OCI-LY1 (cell line): ENCODE measurements around the gene SPIN1.

ENCODE experiments used
- H2AFZ ChIP-seq: fragments of 200-600 bp; sonication (generic), shearing (Covaris generic); 2 replicates; pipeline ENCODE4 v1.6.0; 2014; ENCODE audit warnings: antibody characterized with exemption, mild to moderate bottlenecking, low read length
- H3F3A ChIP-seq: fragments of 200-600 bp; sonication (generic), shearing (Covaris generic); 2 replicates; pipeline ENCODE4 v1.6.0; 2014; ENCODE audit warnings: mild to moderate bottlenecking, antibody characterized with exemption, low read length, moderate library complexity; ENCODE audit not compliant: insufficient read depth
- H3K27ac ChIP-seq: fragments of 200-600 bp; sonication (generic); 2 replicates; pipeline ENCODE4 v1.5.1; 2014; ENCODE audit warnings: low read length, mixed run types, mild to moderate bottlenecking, low read depth; ENCODE audit not compliant: poor library complexity, severe bottlenecking
- H3K27me3 ChIP-seq: fragments of 200-600 bp; sonication (generic); 2 replicates; pipeline ENCODE4 v1.6.0; 2014; ENCODE audit warnings: antibody characterized with exemption, mild to moderate bottlenecking, low read length, moderate library complexity; ENCODE audit not compliant: insufficient read depth
- H3K36me3 ChIP-seq: fragments of 200-600 bp; sonication (generic); 2 replicates; pipeline ENCODE4 v1.6.1; 2014; ENCODE audit warnings: mild to moderate bottlenecking, antibody characterized with exemption, low read length, moderate library complexity, mixed read lengths; ENCODE audit not compliant: insufficient read depth
- H3K4me1 ChIP-seq: fragments of 200-600 bp; sonication (generic); 2 replicates; pipeline ENCODE4 v1.5.1; 2014; ENCODE audit warnings: mild to moderate bottlenecking, low read length, moderate library complexity; ENCODE audit not compliant: insufficient read depth, severe bottlenecking
- H3K4me2 ChIP-seq: fragments of 200-600 bp; sonication (generic), shearing (Covaris generic); 2 replicates; pipeline ENCODE4 v1.6.1; 2014; ENCODE audit warnings: low read length
- H3K4me3 ChIP-seq: fragments of 200-600 bp; sonication (generic); 2 replicates; pipeline ENCODE4 v1.5.1; 2014; ENCODE audit warnings: low read length, low read depth, mild to moderate bottlenecking, mixed read lengths; ENCODE audit not compliant: poor library complexity, severe bottlenecking
- H3K79me2 ChIP-seq: fragments of 200-600 bp; shearing (Covaris generic); 2 replicates; pipeline ENCODE4 v1.6.1; 2016; ENCODE audit warnings: mixed run types, low read length, mixed read lengths; ENCODE audit not compliant: insufficient read depth
- H3K9ac ChIP-seq: fragments of 200-600 bp; sonication (generic), shearing (Covaris generic); 2 replicates; pipeline ENCODE4 v1.6.1; 2014; ENCODE audit warnings: mild to moderate bottlenecking, low read length, mixed read lengths
- H3K9me2 ChIP-seq: fragments of 200-600 bp; sonication (generic), shearing (Covaris generic); 2 replicates; pipeline ENCODE4 v1.6.1; 2014; ENCODE audit warnings: low read depth, mild to moderate bottlenecking, low read length, mixed read lengths
- H3K9me3 ChIP-seq: fragments of 200-600 bp; shearing (Covaris generic); 2 replicates; pipeline ENCODE4 v1.6.1; 2014; ENCODE audit warnings: low read length, mixed read lengths
- H4K20me1 ChIP-seq: fragments of 200-600 bp; sonication (generic), shearing (Covaris generic); 2 replicates; pipeline ENCODE4 v1.6.0; 2016; ENCODE audit warnings: mild to moderate bottlenecking, low read length; ENCODE audit not compliant: insufficient read depth
- CTCF ChIP-seq: fragments of 200-600 bp; sonication (generic), shearing (Covaris generic); IDR thresholded peaks from 2 replicates; pipeline ENCODE4 v1.5.1; 2017; ENCODE audit warnings: mild to moderate bottlenecking, antibody characterized with exemption, low read length, moderate library complexity, mixed read lengths
- EZH2 ChIP-seq: fragments of 200-600 bp; sonication (generic), shearing (Covaris generic); IDR thresholded peaks from 2 replicates; pipeline ENCODE4 v1.8.0; 2017; ENCODE audit warnings: borderline replicate concordance, mixed run types, mild to moderate bottlenecking, antibody characterized with exemption, low read length, moderate library complexity, mixed read lengths

The SPIN1 gene

GRCh38 chr9:88443480-88444113 is 55.4 kb downstream of the SPIN1 start:
- no peaks in the 10 kb centered on the region for H3K27me3 ChIP-seq
- peaks cover 9% of the 10 kb centered on the region; the same call in 1 of the 2 replicates for H3K36me3 ChIP-seq
- no peaks in the 10 kb centered on the region for H3K4me1 ChIP-seq
- H3K27ac ChIP-seq, result no peak overlapping the region
- TF ChIP-seq CTCF (no peak), EZH2 (no peak)
- H3K9me3 ChIP-seq, result no peaks in the 10 kb centered on the region
- H3K79me2 ChIP-seq, result 0 out of 2 replicates have a peak, but pooled peaks cover 4% of the 10 kb centered on the region
- no peaks in the 10 kb centered on the region for H4K20me1 ChIP-seq
- H2AFZ ChIP-seq, result no peak overlapping the region
- H3K4me3 ChIP-seq, result no peak overlapping the region
- H3K9ac ChIP-seq, result no peak overlapping the region
- H3K9me2 ChIP-seq, result no peaks in the 10 kb centered on the region
- H3F3A ChIP-seq, result no peaks in the 10 kb centered on the region
- H3K4me2 ChIP-seq, result no peak overlapping the region

- peaks cover 9% of the 10 kb centered on the region for H3K36me3 ChIP-seq
- H3K79me2 ChIP-seq, result 0 out of 2 replicates have a peak, but pooled peaks cover 4% of the 10 kb centered on the region
- no peaks in the 10 kb centered on the region for H3K9me3 ChIP-seq
- H3K27ac ChIP-seq, result no peak overlapping the region
- H3K4me3 ChIP-seq, result no peak overlapping the region
- H3K9ac ChIP-seq, result no peak overlapping the region
- H3F3A ChIP-seq, result no peaks in the 10 kb centered on the region
- H3K4me2 ChIP-seq, result no peak overlapping the region
- no peak overlapping the region for H2AFZ ChIP-seq
- TF ChIP-seq CTCF (no peak), EZH2 (no peak)
- no peaks in the 10 kb centered on the region for H3K9me2 ChIP-seq
- no peaks in the 10 kb centered on the region for H3K27me3 ChIP-seq
- H4K20me1 ChIP-seq, result no peaks in the 10 kb centered on the region
- H3K4me1 ChIP-seq, result no peaks in the 10 kb centered on the region
Observed at GRCh38 chr9:88446728-88447127, 58.5 kb downstream of the SPIN1 start.

- Histone ChIP-seq H3K9me3 (no peaks in the 10 kb centered on the region), H2AFZ (no peak overlapping the region), H3K27me3 (no peaks in the 10 kb centered on the region), H3K4me1 (no peaks in the 10 kb centered on the region), H3K27ac (no peak overlapping the region), H4K20me1 (no peaks in the 10 kb centered on the region), H3K36me3 (peaks cover 6% of the 10 kb centered on the region), H3K4me2 (no peak overlapping the region), H3K9me2 (no peaks in the 10 kb centered on the region), H3K79me2 (0 out of 2 replicates have a peak, but pooled peaks cover 4% of the 10 kb centered on the region), H3K4me3 (no peak overlapping the region), H3F3A (no peaks in the 10 kb centered on the region), H3K9ac (no peak overlapping the region)
- no peak for TF ChIP-seq CTCF
- TF ChIP-seq EZH2, result no peak
Observed at GRCh38 chr9:88447431-88447830, 59.2 kb downstream of the SPIN1 start.
